Measurements from ENCODE around the gene RUNX2.

- TF ChIP-seq CTCF (conservative IDR thresholded peaks at IDR 0.05; ENCODE audit: low read length) (no peak), EZH2phosphoT487 (IDR thresholded peaks at IDR 0.05; ENCODE audit: borderline replicate concordance, low read depth, low read length) (no peak)
Observed at GRCh38 chr6:45428727-45429126, 100.6 kb downstream of the RUNX2 start.

Measured in OCI-LY7 (cell line).